HTERT RPE-1 (cell line): ENCODE measurements around the gene SLC10A7.
"Not testable (repeated sequence)": the region's sequence is repeated elsewhere in the genome, so short reads cannot be mapped to it uniquely, and the experiment has no call there.

Experiments used
- in situ Hi-C: fragments of 300-500 bp; cut with MboI; formaldehyde crosslinking; loops from 4 replicates; pipeline ENCODE4 v1.14.3; 2020; ENCODE audit warnings: low sequenced_read_pairs

SLC10A7 gene

DNA sequence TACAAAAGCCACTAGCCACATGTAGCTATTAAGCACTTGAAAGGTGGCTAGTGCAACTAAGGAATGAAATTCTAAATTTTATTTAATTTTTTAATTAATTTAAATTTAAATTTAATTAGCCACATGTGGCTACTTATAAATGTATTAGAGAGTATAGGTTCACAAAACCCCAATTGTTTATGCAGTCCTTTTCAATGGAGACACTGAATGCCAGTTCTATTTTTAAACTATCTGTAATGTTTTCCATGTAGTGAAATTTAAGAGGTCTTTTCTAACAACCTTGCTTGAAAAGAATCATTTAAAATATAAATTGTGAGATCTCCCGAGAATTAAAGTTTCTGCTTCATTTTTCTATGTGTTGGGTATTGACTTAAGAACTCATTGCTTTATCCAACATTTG, 154.4 kb downstream of the SLC10A7 start:
- in situ Hi-C loops = no loop called here

DNA sequence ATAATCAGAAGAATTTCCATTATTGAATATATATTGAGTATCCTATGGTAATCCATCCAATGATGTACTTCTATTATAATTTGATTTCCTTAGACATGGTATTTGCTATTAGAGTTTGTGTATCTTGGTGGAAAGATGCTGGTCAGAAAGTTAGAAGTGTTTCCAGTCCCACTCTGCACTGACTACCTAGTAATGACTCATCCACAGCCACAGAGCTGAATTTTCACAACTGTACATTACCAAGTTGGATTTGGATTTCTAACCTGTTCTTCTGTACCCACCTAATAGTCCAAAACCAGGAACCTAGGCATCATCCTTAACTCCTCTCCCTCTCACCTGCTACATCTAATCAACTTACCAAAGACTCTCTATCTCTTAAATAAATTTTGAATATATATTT, 162.0 kb downstream of the SLC10A7 start:
- in situ Hi-C loops = no loop called here

DNA sequence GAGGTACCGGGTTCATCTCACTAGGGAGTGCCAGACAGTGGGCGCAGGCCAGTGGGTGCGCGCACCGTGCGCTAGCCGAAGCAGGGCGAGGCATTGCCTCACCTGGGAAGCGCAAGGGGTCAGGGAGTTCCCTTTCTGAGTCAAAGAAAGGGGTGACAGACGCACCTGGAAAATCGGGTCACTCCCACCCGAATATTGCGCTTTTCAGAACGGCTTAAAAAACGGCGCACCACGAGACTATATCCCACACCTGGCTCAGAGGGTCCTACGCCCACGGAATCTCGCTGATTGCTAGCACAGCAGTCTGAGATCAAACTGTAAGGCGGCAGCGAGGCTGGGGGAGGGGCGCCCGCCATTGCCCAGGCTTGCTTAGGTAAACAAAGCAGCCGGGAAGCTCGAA, 171.6 kb downstream of the SLC10A7 start:
- in situ Hi-C loops = not testable (repeated sequence)

DNA sequence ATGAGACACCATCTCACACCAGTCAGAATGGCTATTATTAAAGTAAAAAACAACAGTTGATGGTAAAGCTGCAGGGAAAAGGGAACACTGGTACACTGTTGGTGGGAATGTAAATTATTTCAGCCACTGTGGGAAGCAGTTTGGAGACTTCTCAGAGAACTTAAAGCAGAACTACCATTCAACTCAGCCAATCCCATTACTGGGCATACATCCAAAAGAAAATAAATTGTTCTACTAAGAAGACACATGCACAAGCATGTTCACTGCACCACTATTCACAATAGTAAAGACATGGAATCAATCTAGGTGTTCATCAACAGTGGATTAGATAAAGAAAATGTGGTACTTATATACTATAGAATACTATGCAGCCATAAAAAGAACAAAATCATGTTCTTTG, 172.4 kb downstream of the SLC10A7 start:
- in situ Hi-C loops = no loop called here

DNA sequence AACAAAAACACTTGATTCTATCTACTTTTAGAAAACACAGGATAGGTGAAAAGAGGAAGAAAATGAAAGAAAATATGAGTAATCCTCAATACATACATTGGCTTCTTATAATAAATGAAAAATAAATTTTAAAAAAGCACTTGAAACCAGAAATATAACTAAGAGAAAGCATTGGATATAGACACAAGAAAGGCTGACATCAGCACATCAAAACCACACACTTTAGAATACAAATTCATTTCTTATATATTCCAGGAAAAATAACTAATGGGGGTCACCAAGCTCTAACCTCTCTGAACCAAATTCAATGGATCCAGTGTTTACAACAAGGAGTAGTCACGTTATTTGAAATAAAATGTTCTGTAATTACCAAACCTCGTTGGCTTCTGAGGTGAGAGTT, 173.9 kb downstream of the SLC10A7 start:
- in situ Hi-C loops = no loop called here

DNA sequence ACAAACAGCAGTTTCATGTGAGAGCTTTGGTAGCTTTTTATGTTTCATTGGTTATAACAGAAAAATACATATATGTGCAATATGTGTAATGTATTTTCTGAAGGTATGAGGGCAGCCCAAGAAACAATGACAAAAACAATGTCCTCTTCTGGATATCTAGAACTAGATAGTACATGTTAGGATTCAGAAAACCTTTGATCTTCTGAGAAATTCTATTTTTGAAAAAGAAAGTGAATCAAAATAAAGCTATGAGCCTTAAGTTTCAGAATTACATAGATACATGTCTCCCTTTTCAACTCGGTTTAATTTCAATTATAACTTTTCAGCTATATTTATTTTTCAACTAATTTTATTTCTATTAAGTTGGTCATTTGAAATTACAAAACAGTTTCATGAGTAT, 175.5 kb downstream of the SLC10A7 start:
- in situ Hi-C loops = no loop called here

DNA sequence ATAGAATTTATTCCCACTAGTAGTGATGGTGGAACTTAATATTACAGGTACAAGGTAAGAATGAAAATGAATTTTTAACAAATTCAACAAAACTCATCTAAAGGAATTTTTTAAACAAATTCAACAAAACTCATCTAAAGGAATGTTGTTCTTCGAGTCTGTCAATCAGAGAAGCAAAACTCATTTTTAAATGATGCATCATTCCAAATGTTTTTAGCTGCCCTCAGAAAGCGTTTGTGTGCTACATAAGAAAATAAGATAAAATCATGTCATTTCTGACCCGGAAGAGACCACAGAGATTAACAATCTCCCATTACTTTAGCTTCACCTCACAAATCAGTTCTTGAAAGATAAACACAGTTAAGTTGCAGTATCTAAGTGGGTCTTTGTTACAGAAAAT, 178.0 kb downstream of the SLC10A7 start:
- in situ Hi-C loops = no loop called here

DNA sequence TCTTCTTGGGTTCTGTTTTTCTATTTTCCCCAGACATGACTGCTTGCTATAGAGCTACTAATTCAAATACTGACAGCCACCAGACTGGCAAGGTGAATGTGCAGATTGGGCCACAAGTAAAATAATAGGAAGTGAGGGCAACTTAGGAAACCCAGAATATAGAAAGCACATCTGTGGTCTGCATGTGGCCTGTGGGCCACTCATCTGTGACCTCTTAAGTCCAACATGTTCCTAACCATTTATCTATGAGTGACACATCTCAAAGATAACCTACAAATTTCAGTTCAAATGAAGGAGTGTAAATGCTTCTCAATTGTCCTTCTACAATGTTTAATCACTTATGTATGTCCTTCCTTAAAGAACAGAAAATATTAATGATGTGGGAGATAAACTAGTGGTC, 178.5 kb downstream of the SLC10A7 start:
- in situ Hi-C loops = no loop called here

DNA sequence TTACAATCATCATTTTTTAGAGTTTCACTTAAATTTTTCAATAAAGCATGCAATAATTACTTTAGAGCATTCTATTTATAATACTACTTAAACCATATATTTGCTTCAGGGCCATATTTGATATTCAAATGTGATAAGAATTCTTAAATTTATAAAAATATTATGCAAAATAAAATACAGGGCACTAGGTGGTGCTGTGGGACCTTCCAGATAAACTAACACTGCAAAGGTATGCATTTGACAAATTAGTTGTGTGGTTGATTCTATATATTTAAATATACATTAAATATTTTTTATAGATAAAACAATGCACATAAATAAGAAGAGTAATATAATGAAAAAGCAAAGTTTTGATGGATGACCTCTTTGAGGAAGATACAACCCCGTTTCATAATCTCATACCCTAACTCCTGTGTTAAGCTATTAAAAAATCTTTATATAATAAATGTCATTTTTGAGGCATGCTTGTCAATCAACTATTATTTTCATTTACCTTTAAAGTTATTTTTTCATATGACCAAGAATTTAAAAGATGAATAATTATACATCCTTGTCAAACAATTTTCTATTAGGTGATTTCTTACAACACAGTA, 179.0 kb downstream of the SLC10A7 start:
- in situ Hi-C loops = no loop called here

DNA sequence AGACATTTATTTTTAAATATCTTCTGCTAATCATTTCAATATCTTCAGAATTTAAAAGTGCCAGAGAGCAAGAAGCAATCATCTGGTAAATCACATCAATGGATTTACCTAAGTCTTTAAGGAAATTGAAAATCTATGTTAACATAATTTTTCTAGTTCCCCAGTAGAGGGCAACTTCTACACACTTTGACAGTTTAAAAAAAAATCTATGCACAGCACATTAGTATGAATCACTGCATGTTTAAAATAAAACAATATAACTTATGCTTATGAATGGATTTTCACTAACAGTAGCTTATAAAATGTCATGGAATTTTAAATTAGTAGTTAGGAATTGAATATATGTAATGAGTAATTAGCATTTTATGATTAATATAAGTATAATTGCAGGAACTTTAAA, 180.9 kb downstream of the SLC10A7 start:
- in situ Hi-C loops = no loop called here

DNA sequence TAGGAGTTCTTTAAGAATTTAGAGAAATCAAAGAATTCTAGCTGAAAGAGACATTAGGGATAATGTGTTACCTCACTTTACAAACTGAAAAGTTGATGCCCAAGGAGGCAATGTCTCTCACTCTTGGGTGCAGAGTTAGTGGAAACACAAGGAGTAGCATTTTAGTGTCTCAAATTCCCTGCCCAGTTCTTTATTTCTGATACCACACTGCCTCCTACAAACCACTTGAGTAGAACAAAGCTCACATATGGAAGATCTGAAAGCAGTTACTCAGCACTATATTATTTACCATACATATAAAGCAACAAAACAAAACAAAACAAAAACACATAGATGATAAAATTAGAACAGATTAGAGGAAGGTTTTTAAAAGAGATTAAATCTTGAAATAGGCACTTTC, 183.2 kb downstream of the SLC10A7 start:
- in situ Hi-C loops = no loop called here

DNA sequence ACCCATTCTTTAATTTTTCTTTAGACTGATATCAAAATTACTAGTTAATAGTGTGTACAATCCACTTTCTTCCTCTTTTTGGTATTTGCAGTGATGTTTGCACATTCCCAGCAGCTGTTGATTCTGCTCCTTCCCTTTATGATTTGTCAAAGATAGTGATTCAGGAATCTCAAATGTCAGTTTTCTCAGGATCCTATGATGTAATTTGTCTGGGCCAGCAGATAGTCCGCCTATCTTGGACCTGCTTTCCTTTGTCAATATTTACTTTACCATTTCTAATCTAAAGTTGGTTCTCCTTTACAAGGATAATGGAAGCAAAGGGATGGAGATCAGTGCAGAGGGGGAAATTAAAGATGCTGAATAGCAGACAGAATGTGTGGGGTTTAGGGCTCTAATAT, 185.3 kb downstream of the SLC10A7 start:
- in situ Hi-C loops = no loop called here

DNA sequence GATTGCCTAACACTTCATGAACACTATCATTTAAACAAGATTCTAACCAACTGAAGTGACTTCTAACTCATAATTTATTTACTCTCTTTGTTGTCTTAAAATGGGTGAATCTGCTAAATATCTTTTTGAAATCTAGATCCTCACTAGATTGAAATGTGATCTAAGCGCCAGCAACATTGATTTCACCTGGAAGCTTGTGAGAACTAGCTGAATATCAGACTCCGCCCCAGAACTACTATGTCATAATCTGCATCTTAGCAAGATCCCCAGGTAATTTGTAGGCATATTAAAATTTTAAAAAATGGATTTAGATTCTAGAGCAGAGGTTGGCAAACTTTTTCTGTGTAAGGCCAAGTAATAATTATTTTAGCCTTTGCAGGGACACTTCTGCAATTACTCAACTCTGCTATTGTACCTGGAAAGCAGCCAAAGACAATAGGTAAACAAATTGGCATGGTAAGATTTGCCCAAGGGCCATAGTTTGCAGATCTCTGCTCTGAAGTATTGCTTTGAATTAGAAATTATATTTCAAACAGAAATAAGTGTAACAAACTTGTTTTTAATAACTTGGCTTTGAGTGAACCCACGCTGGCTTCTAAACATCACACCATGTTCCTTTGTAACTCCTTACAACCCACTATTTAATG, 185.9 kb downstream of the SLC10A7 start:
- in situ Hi-C loops = no loop called here

DNA sequence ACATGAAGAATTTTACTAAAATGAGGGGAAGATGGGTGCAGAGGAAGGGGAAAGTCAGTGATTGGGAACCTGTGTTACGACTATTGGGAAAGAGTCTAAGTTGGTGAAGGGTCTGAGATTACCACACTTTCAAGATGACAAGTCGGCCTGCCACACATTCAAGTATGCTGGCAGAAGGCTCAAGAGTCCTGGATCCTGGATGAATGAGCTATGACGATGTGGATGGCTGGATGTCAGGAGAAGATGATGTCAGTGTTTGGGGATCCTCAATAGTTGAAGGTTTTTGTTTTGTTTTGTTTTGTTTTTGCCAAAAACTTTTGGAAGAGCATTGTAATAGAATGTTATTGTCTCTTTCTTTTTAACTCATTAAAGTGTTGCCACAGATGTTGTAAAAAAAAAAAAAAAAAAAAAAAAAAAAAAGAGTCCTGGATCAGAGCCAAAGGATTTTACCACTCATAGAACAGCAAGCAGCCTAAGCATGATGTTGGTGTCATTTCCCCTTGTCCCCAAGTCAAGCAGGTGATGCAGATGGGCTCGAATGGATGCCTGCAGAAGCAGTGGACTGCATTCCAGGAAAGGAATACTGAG, 186.8 kb downstream of the SLC10A7 start:
- in situ Hi-C loops = no loop called here

DNA sequence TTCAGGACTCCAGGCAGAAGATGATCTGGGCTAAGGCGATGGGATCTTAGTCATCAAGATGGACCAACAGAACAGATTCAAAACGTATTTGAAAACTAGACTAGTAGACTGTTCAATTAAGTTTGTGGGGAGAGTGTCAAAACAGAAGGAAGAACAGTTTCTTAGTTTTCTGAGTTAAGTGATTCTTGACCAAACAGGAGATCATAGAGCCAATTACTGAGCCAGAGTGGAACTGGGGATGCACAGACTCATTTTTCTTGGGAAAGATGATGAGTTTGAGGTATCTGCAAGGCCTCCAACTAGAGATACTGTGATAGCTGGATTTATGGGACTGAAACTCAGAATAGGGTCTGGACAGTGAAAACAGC, 187.9 kb downstream of the SLC10A7 start:
- in situ Hi-C loops = no loop called here

DNA sequence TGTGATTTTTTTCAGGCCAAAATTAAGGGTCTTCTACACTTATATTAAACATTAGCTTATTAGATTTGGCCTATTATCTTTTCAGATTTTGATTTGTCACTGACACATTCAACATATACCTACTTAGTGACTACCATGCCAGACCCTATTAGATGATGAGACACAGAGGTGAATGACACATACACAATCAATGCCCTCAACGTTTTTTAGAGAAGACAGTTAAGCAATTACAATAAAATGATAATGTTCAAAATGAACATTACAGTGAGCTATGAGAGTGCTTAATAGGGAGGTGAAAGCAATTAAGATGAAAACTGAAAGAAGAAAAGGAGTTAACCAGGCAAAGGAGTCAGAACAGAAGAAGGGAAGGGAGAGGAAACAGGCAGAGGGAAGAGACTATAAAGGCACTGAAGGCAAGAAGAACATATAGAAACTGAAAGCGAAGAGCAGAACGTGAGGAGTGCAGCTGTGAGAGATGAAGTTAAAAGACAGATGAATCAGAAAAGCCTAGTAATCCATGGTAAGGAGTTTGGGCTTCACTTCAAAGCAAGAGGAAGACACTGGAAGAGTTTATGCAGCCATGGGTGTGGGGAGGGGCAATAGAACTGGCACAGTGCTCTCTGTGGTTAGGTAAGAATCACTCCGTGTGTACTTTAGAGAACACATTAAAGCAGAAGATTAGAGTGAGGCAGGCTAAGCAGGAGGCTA, 188.4 kb downstream of the SLC10A7 start:
- in situ Hi-C loops = no loop called here

DNA sequence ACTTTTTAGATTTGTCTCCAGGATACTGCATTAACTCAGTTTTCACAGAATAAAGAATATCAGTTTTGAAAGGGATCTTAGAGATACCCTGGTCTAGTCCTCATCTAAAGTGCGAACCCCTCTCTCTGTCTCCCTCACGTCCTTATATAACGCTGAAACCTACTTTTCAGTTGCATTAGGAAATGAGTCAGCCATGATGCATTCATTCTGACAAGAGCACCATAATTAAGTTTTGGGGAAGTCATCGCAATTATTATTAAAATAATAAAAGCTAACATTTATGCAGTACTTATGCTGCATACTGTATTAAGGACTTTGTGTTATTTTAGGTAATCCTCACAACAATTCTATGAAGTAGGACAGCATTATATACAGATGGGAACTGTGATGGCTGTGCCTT, 191.3 kb downstream of the SLC10A7 start:
- in situ Hi-C loops = no loop called here

DNA sequence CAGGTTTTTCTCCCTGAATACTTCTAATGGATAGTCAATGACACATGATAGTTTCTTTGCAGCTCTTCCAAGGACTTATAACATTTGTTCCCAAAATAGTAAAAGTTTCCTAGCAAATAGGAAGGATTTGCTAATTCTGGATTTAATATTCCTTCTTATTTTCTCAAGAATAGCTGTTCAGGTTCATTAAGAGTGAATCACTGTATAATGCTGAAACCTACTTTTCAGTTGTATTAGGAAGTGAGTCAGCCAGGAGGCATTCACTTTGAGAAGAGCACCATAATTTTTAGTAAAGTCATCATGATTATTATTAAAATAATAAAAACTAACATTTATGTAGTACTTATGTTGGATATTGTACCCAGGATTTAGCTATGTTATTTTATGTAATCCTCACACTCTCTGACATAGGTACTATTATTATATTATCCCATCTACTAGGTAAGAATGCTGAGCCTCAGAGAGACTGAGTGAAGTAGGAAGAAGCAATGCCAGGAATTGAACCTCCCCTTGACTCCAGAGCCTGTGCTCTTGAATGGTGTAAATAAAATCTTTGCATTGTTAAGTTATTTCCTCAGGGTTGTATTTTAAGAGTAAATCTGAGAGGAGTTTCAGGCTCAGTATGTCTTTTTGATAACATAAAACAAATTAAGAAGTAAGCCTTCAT, 192.6 kb downstream of the SLC10A7 start:
- in situ Hi-C loops = no loop called here

DNA sequence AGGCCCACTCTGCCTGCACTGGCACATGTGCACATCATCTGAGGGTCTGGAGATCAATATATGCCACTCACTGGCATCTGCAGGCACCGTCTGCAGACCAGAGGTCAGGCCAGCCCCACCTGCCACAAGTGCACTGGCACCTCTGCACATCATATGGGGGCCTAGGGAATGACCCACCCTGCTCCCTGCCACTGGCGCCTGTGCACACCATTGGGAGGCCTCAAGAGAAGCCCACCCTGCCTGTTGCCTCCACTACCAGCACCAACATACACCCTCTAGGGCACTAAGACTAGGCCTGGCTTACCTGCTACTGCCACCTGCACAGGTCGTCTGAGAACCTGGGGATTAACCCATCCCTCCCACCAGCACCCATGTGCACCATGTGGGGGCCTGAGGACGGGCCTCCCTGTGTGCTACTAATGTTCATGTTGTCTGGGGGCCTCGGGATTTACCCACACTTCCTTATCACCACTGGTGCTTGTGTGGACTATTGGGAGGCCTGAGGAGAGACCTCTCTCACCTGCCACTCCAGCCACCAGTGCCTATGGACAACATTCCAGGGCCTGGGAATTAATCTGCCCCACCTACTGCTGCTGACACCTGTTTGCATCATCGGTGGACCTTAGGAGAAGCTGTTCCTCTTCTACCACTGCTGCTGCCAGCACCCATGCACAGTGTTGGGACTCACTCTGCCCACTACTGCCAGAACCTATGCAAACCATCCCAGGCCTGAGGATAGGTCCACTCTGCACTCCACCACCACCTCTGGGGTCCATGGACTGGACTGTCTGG, 193.7 kb downstream of the SLC10A7 start:
- in situ Hi-C loops = no loop called here

DNA sequence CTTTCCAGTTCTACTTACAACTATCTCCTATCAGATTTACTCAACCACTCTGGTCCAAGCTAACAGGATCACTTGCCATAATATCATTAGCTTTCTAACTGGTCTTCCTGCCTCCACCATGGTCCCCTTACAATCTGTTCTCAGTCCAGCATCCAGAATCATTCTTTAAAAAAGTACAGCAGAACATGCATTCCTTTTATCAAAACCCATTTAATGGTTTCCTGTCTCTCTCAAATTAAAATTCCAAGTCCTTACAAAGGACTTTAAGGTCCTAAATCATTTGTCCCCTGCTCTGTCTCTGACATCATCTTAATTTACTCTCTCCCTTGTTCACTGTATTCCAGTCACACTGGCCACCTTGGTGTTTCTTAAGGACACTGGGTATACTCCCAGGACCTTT, 202.8 kb downstream of the SLC10A7 start:
- in situ Hi-C loops = no loop called here

DNA sequence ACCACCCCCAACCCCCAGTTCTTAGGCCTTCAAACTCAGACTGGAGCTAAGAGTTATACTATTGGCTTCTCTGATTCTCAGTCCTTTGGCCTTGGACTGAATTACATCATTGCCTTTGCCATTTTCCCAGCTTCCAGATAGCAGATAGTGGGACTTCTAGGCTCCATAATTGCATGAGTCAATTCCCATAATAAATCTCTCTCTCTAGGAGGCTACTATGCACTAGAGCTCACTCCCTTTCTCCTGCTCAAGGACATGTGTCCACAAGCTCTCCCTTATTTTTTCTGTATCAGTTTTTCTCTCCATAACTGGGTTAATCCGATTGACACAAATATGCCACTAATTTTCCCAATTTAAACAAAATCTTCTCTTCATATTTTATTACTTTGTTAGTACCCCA, 204.0 kb downstream of the SLC10A7 start:
- in situ Hi-C loops = no loop called here
